Vagina (tissue), 2 donors: ENCODE measurements around the gene NAE1.

ENCODE experiments used
- POLR2AphosphoS5 ChIP-seq, 2 donors: sonication (generic); formaldehyde crosslinking; IDR thresholded peaks; one replicate each; pipeline ENCODE4 v1.9.0; 2017; ENCODE audit warnings: antibody characterized with exemption in 2 of 2, mild to moderate bottlenecking in 2 of 2, low read depth in 1 of 2; ENCODE audit not compliant: insufficient read depth in 1 of 2
- TF ChIP-seq, protein P1 (sequence below), 3 experiments: fragments of 450-650 bp in 2 of 3; fragments of 200-600 bp in 1 of 3; sonication (generic) in 1 of 3; IDR thresholded peaks; one replicate each; pipeline ENCODE4 v1.5.1; 2017 to 2019; ENCODE audit warnings: antibody characterized with exemption in 3 of 3, mild to moderate bottlenecking in 2 of 3, moderate library complexity in 2 of 3

DNA sequence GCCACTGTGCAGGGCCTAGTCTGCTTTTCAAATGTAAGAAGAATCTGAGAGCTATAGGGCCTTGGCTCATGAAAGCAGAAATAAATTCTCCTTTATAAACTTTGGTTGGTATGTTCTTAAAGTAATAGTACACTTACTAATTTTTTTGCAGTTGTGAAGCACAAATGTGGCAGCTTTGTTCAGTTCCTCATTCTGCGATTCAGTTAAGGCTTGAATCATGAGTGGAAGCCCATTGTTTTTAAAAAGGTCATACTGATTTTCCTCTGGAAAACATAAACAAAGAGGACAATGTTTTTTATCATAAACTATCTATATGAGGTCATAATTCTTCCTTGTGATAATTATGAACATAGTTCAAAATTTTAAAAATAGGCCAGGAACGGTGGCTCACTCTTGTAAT is 55.8 kb downstream of the NAE1 start:
- TF ChIP-seq, protein P1, sequence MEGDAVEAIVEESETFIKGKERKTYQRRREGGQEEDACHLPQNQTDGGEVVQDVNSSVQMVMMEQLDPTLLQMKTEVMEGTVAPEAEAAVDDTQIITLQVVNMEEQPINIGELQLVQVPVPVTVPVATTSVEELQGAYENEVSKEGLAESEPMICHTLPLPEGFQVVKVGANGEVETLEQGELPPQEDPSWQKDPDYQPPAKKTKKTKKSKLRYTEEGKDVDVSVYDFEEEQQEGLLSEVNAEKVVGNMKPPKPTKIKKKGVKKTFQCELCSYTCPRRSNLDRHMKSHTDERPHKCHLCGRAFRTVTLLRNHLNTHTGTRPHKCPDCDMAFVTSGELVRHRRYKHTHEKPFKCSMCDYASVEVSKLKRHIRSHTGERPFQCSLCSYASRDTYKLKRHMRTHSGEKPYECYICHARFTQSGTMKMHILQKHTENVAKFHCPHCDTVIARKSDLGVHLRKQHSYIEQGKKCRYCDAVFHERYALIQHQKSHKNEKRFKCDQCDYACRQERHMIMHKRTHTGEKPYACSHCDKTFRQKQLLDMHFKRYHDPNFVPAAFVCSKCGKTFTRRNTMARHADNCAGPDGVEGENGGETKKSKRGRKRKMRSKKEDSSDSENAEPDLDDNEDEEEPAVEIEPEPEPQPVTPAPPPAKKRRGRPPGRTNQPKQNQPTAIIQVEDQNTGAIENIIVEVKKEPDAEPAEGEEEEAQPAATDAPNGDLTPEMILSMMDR (IDR thresholded peaks at IDR 0.05) = no peak
- no peak for TF ChIP-seq POLR2AphosphoS5 (IDR thresholded peaks at IDR 0.05; ENCODE audit: insufficient read depth in 1 of 2, low read depth in 1 of 2)
